NCI-H748 treated with DMSO at 0.1 percent for 48 hours (cell line): Measurements from ENCODE around the gene NRN1.

ENCODE experiments used
- DNase-seq: peaks from one replicate; lab custom pipeline; 2025; lab: John Stamatoyannopoulos, UW

The NRN1 gene

GRCh38 chr6:6002005-6002847 lies 4.5 kb downstream of the NRN1 start:
- no peak for DNase-seq

- no peak for DNase-seq
These were observed 5.3 kb downstream of the NRN1 start for GRCh38 chr6:6001443-6001842.

DNA sequence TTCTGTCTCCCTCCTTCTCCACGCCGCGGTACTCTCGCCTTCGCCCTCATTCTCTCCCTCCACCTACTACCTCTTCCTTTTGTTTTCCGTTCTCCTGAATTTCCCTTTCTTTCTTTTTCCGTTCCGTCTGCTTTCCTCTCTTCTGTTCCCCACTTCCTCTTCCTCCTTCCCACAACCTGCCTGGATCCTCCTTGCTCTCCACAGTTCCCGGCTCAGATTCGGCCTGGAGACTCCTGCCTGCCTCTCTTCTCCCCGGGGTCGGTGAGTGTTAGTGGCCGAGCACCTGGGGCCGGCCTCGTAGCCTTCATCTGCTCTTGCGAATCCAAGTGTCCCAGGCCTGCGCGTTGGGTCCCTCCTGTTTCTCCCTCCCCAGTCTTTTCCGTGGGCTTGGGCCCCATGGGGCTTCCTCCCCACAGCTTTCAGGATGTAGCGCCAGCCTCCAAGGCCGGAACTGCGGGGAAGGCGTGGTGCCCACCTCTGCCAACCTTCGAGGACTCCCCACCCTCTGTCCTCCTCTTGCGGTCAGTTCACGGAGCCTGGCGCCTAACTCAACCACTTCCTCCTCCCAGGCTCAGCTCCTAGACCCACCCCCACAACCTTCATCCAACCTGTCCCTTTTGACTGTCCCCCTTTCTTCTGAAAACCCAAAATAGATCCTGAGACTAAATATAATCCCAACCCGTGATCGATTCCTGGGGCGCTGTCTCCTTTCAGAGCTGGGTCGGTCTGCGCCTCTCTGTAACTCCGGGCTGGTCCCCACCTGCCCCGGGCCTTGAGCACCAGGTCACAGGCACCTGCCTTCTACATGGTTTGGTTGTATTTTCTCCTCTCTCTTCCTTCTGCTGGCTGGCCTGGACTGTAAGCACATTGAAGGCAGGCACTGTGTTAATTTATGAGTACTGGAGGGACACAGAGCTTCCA lies 6.8 kb downstream of the NRN1 start:
- DNase-seq, result no peak

- no peak for DNase-seq
These were observed 7.7 kb downstream of the NRN1 start for GRCh38 chr6:5998711-5999687.

GRCh38 chr6:5998236-5998635 lies 8.5 kb downstream of the NRN1 start:
- DNase-seq, result no peak

DNA sequence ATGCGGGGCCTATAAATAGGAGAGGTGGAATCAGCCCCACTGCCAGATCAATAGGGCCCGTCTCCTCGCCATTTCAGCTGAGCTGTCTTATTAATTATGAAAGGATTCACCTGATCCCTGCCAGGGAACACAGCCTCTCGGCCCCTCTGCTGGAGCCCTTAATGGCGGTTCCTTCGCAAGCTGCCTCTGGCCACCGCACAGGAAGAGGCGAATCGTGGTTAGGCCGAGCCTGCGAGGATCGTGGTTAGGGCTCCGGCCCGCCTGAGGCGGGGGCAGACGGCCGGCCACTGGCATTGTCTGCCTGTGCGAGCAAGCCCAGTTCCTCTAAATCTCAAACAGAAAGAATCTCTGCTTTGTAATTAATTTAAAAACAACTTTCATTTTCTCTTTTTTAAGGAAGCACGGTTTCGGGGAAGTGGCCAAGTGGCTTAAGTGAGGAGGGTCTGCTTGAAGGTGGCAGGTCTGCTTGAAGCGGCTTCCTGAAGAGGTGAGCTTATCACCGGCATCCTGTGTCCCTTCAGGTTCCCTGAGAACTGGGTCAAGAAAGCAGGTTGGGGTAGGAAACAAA lies 9.2 kb downstream of the NRN1 start:
- no peak for DNase-seq

- DNase-seq, result peak; percentile 61
These were observed 9.9 kb downstream of the NRN1 start for GRCh38 chr6:5996714-5997419.

- peak; percentile 92 for DNase-seq
These were observed 10.6 kb downstream of the NRN1 start for GRCh38 chr6:5995949-5996713.

DNA sequence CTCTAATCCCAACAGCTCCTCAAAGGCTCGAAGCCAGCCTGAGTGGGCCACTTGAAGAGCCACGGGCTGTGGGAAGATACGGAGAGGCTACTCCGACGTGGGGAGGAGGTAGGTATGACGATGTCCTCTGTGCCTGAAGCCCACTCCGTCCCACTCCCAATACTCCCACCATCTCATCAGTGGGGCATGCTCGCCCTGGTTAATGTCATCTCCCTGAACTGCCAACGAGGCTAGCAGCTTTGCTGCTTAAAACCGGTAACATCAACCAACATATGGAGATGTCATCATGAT lies 11.1 kb downstream of the NRN1 start:
- no peak for DNase-seq

- DNase-seq, result no peak
These were observed 11.6 kb downstream of the NRN1 start for GRCh38 chr6:5994999-5995657.

- DNase-seq, result no peak
These were observed 12.3 kb downstream of the NRN1 start for GRCh38 chr6:5994234-5994998.

GRCh38 chr6:5992551-5993225 lies 14.0 kb downstream of the NRN1 start:
- DNase-seq, result no peak

- DNase-seq, result no peak
These were observed 15.9 kb downstream of the NRN1 start for GRCh38 chr6:5990786-5991185.

DNA sequence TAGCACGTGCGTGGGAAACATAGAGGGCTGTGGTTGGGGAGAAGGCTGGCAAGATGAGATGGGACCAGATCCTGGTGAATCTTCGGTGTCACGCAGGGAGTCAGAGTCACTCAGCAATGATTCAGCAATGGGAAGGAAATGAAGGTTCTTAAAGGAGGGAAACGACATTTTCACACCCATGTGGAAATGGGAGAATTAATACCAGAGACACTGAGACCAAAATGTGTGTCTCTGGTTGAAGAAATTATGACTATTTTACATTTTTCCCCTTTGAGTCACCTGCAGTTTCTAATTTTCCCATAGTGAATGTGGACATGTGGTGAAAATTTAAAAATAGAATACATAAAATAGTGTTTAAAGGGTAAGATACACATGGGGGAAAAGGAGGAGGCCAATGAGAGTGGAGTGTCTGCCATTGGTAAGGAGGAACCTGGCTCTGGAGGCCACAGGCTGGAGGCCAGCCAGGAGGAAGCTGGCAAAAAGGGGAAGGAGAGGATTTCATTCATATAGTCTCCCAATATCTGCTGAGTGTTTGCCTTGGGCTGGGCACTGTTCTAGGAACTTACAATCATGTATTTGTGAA lies 17.5 kb downstream of the NRN1 start:
- DNase-seq, result no peak

DNA sequence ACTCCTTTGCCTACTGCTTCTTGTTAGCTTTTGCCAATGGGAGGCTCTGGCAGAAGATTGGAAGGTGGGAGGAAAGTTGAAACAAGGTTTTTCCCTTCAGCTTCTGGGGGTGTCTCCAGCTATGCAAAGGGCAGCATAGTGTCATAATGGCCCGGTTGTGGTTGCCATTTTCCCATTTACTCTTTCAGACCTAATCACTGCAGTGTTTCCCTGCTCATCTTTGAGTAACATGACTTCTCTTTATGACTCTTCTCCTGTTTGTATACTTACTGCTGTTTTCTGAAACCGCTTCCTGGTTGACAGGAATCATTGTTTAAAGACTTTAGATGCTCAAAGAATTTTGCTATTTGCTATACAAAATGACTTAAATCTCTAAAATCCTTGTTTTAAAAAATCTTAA lies 19.9 kb downstream of the NRN1 start:
- DNase-seq, result no peak

- DNase-seq, result no peak
These were observed 22.3 kb downstream of the NRN1 start for GRCh38 chr6:5984150-5985089.
